ENCODE data around the gene IDH2. TPM values are rescaled to one million over a fixed set of nuclear protein-coding genes. Genes with fewer than 3 reads are reported as not detected.

The IDH2 gene
- total and polyA plus RNA-seq, 2 of the 13 experiments (the other 11 are each of a cell fraction or from before 2014, with no cell fraction given) = 121 to 145 TPM

GRCh38 chr15:90095521-90095959 is 6.7 kb downstream of the IDH2 start (continued):
- TF ChIP-seq FOXA1 (IDR thresholded peaks at IDR 0.05) = no peak
- peak; percentile 65; the same call in 1 of the 2 replicates for TF ChIP-seq FOXA1 (CRISPR knock-in tag; IDR thresholded peaks at IDR 0.05)
- TF ChIP-seq HMG20A (CRISPR knock-in tag; IDR thresholded peaks at IDR 0.05; ENCODE audit: borderline replicate concordance) = peak; percentile 70; the same call in 1 of the 2 replicates
- TF ChIP-seq MAFF (IDR thresholded peaks at IDR 0.05; ENCODE audit: low read depth, low read length) = peak; percentile 64
- TF ChIP-seq FOXA3 (CRISPR knock-in tag; IDR thresholded peaks at IDR 0.05) = peak; percentile 66
- TF ChIP-seq, protein P1, sequence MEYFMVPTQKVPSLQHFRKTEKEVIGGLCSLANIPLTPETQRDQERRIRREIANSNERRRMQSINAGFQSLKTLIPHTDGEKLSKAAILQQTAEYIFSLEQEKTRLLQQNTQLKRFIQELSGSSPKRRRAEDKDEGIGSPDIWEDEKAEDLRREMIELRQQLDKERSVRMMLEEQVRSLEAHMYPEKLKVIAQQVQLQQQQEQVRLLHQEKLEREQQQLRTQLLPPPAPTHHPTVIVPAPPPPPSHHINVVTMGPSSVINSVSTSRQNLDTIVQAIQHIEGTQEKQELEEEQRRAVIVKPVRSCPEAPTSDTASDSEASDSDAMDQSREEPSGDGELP (IDR thresholded peaks at IDR 0.05; ENCODE audit: borderline replicate concordance, low read depth) = peak; percentile 33; the same call in 1 of the 2 replicates
- no peak for TF ChIP-seq KLF9 (CRISPR knock-in tag; IDR thresholded peaks at IDR 0.05; ENCODE audit: low read depth)
- peak; percentile 35 for TF ChIP-seq TEAD3 (CRISPR knock-in tag; optimal IDR thresholded peaks at IDR 0.05; ENCODE audit: borderline replicate concordance)
- no peak for TF ChIP-seq ZNF713 (CRISPR knock-in tag; IDR thresholded peaks at IDR 0.05)
- TF ChIP-seq ZNF784 (CRISPR knock-in tag; IDR thresholded peaks at IDR 0.05; ENCODE audit: borderline replicate concordance) = no peak
- no peak for TF ChIP-seq RBM39 (IDR thresholded peaks at IDR 0.05; ENCODE audit: low read depth, low read length, poor library complexity, severe bottlenecking)
- TF ChIP-seq SOX5 (CRISPR knock-in tag; IDR thresholded peaks at IDR 0.05; ENCODE audit: borderline replicate concordance) = peak; percentile 48; the same call in 1 of the 2 replicates
- peak; percentile 90 for TF ChIP-seq RXRA (CRISPR knock-in tag; IDR thresholded peaks at IDR 0.05)
- TF ChIP-seq FOXP1 (IDR thresholded peaks at IDR 0.05) = no peak
- TF ChIP-seq FOXP1 (CRISPR knock-in tag; IDR thresholded peaks at IDR 0.05) = peak; percentile 54; the same call in 1 of the 2 replicates
- no peak for TF ChIP-seq ZNF512 (CRISPR knock-in tag; IDR thresholded peaks at IDR 0.05)
- TF ChIP-seq, protein P2, sequence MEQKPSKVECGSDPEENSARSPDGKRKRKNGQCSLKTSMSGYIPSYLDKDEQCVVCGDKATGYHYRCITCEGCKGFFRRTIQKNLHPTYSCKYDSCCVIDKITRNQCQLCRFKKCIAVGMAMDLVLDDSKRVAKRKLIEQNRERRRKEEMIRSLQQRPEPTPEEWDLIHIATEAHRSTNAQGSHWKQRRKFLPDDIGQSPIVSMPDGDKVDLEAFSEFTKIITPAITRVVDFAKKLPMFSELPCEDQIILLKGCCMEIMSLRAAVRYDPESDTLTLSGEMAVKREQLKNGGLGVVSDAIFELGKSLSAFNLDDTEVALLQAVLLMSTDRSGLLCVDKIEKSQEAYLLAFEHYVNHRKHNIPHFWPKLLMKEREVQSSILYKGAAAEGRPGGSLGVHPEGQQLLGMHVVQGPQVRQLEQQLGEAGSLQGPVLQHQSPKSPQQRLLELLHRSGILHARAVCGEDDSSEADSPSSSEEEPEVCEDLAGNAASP (CRISPR knock-in tag; IDR thresholded peaks at IDR 0.05; ENCODE audit: borderline replicate concordance) = peak; percentile 31; the same call in 1 of the 2 replicates
- 0 out of 2 replicates have a peak, but pooled peaks have one; percentile 23 for TF ChIP-seq REPIN1 (CRISPR knock-in tag; IDR thresholded peaks at IDR 0.05; ENCODE audit: borderline replicate concordance, low read depth)
- TF ChIP-seq, protein P3, sequence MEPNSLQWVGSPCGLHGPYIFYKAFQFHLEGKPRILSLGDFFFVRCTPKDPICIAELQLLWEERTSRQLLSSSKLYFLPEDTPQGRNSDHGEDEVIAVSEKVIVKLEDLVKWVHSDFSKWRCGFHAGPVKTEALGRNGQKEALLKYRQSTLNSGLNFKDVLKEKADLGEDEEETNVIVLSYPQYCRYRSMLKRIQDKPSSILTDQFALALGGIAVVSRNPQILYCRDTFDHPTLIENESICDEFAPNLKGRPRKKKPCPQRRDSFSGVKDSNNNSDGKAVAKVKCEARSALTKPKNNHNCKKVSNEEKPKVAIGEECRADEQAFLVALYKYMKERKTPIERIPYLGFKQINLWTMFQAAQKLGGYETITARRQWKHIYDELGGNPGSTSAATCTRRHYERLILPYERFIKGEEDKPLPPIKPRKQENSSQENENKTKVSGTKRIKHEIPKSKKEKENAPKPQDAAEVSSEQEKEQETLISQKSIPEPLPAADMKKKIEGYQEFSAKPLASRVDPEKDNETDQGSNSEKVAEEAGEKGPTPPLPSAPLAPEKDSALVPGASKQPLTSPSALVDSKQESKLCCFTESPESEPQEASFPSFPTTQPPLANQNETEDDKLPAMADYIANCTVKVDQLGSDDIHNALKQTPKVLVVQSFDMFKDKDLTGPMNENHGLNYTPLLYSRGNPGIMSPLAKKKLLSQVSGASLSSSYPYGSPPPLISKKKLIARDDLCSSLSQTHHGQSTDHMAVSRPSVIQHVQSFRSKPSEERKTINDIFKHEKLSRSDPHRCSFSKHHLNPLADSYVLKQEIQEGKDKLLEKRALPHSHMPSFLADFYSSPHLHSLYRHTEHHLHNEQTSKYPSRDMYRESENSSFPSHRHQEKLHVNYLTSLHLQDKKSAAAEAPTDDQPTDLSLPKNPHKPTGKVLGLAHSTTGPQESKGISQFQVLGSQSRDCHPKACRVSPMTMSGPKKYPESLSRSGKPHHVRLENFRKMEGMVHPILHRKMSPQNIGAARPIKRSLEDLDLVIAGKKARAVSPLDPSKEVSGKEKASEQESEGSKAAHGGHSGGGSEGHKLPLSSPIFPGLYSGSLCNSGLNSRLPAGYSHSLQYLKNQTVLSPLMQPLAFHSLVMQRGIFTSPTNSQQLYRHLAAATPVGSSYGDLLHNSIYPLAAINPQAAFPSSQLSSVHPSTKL (CRISPR knock-in tag; IDR thresholded peaks at IDR 0.05) = peak; percentile 83
- TF ChIP-seq NR2F6 (IDR thresholded peaks at IDR 0.05) = peak; percentile 60
- peak; percentile 80 for TF ChIP-seq NR2F6 (CRISPR knock-in tag; IDR thresholded peaks at IDR 0.05)
- no peak for TF ChIP-seq JUN (CRISPR knock-in tag; IDR thresholded peaks at IDR 0.05)
- TF ChIP-seq PPARG (CRISPR knock-in tag; conservative IDR thresholded peaks at IDR 0.05) = 0 out of 2 replicates have a peak, but pooled peaks have one; percentile 47
- TF ChIP-seq MAFK (conservative IDR thresholded peaks at IDR 0.05 in 1 of 2, IDR thresholded peaks at IDR 0.05 in 1 of 2; ENCODE audit: low read length in 2 of 2) = peak; percentile 56 to 73
- 0 out of 2 replicates have a peak, but pooled peaks have one; percentile 19 for TF ChIP-seq IRF2 (CRISPR knock-in tag; IDR thresholded peaks at IDR 0.05)
